ENCODE results near the gene TSHZ2. TPM values are rescaled to one million over a fixed set of nuclear protein-coding genes. Genes with fewer than 3 reads are reported as not detected.

TSHZ2 gene
- total and polyA plus RNA-seq, 11 donors, result 1.8 to 12.1 (median 3.7) TPM

- no peak overlapping the region for H3K27ac ChIP-seq
- H3K27me3 ChIP-seq, result peaks cover 0 to 3% (median 0%) of the 10 kb centered on the region in 9 donors
- no peak overlapping the region for H3K4me3 ChIP-seq
- intact Hi-C loops (cut with DNase I), result no loop called here
- TF ChIP-seq POLR2A (IDR thresholded peaks at IDR 0.05), result no peak
- TF ChIP-seq CTCF (IDR thresholded peaks at IDR 0.05), result no peak
- DNase-seq, result no peak
- H3K36me3 ChIP-seq, result no peaks in the 10 kb centered on the region
- WGBS, 4 donors, result 60 to 90% (median 84%) methylated on average over 3 of the region's 3 CpGs
- no peak for ATAC-seq
- no peaks in the 10 kb centered on the region for H3K4me1 ChIP-seq
- H3K9me3 ChIP-seq, result peaks cover 0 to 6% (median 0%) of the 10 kb centered on the region in 12 donors
Measured at GRCh38 chr20:53238121-53238660, 266.0 kb downstream of the TSHZ2 start.

DNA sequence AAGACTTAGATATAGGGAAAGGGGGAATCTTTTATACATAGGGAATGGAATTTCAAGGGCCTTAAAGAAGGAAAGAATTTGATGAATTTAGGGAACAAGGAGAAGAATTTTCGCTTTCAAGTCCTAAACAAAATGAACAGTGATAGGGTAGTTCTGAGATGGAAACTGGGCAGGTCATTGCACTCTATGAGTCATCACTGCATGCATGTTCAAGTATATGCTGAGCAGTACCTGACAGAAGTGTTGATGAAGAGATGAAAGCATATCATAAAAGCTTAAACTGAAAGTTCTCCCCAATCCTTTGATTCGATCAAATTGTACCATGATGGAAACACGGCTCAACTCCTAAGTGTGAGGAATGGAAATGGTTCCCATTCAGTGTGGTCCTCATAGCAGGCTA, 271.0 kb downstream of the TSHZ2 start:
- Histone ChIP-seq H3K27me3 (no peaks in the 10 kb centered on the region), H3K4me3 (no peak overlapping the region), H3K9me3 (no peaks in the 10 kb centered on the region), H3K27ac (no peak overlapping the region), H3K36me3 (no peaks in the 10 kb centered on the region), H3K4me1 (peaks cover 0 to 6% (median 0%) of the 10 kb centered on the region in 12 donors)
- WGBS, 4 donors, result 94 to 97% (median 96%) methylated on average over 3 of the region's 3 CpGs
- DNase-seq, result no peak
- TF ChIP-seq POLR2A (IDR thresholded peaks at IDR 0.05) (no peak), CTCF (IDR thresholded peaks at IDR 0.05) (no peak)
- intact Hi-C loops (cut with DNase I), result no loop called here
- no peak for ATAC-seq

- ATAC-seq, result no peak
- Histone ChIP-seq H3K4me3 (no peak overlapping the region), H3K27ac (no peak overlapping the region), H3K27me3 (no peaks in the 10 kb centered on the region), H3K9me3 (no peaks in the 10 kb centered on the region), H3K36me3 (no peaks in the 10 kb centered on the region), H3K4me1 (peaks cover 0 to 6% (median 0%) of the 10 kb centered on the region in 12 donors)
- 94 to 100% (median 97%) methylated on average over 2 of the region's 2 CpGs for WGBS, 4 donors
- no peak for DNase-seq
- TF ChIP-seq CTCF (IDR thresholded peaks at IDR 0.05) (no peak), POLR2A (IDR thresholded peaks at IDR 0.05) (no peak)
- intact Hi-C loops (cut with DNase I), result no loop called here
Measured at GRCh38 chr20:53244711-53245110, 272.6 kb downstream of the TSHZ2 start.

DNA sequence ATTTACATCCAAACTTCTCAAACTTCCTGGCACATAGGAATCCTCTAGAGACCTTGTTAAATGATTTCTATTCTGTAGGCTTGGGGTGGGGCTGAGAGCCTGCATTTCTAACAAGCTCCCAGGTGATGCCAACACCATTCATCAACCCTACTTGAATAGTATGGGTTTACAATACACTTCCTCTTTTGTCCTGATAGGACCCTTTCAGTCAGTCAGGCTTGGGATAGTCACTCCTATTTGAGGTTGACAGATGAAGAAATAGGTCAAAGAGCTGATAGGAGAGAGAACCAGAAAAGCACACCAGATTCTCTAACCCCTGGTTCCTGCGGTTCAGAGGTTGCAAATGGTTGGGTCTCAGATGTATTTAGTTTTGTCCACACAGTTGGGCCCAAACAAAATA, 273.4 kb downstream of the TSHZ2 start:
- Histone ChIP-seq H3K9me3 (no peaks in the 10 kb centered on the region), H3K27me3 (no peaks in the 10 kb centered on the region), H3K4me3 (no peak overlapping the region), H3K36me3 (no peaks in the 10 kb centered on the region), H3K4me1 (peaks cover 0 to 6% (median 0%) of the 10 kb centered on the region in 12 donors), H3K27ac (no peak overlapping the region)
- intact Hi-C loops (cut with DNase I), result no loop called here
- DNase-seq, result no peak
- WGBS, 4 donors, result 96 to 100% (median 99%) methylated on average over 1 of the region's 1 CpG
- no peak for ATAC-seq
- no peak for TF ChIP-seq CTCF (IDR thresholded peaks at IDR 0.05)
- TF ChIP-seq POLR2A (IDR thresholded peaks at IDR 0.05), result no peak

Measured in heart left ventricle (tissue), 16 donors.